ENCODE measurements around the gene ARPC1B.

- TF ChIP-seq POLR2A (IDR thresholded peaks at IDR 0.05; ENCODE audit: low read depth, low read length) (no peak; the same call in 1 of the 2 replicates), POLR2AphosphoS5 (IDR thresholded peaks at IDR 0.05; ENCODE audit: low read depth, low read length) (no peak), TAF1 (IDR thresholded peaks at IDR 0.05; ENCODE audit: low read depth, low read length) (no peak), SPI1 (IDR thresholded peaks at IDR 0.05; ENCODE audit: low read depth, low read length) (no peak)
Observed at GRCh38 chr7:99344061-99344647, 30.4 kb upstream of the ARPC1B start.

Measured in GM12891 (cell line).